Left ventricle myocardium inferior (tissue), 1 donor: Measurements from ENCODE around the gene CAMK4. TPM values are rescaled to one million over a fixed set of nuclear protein-coding genes. Genes with fewer than 3 reads are reported as not detected.

Source experiments
- DNase-seq: peaks from one replicate; pipeline ENCODE4 v3.0.0-alpha.2; 2020
- H3K27ac ChIP-seq: fragments of 200-600 bp; replicated peaks from 2 replicates; pipeline ENCODE4 v1.8.0; 2021
- H3K27me3 ChIP-seq: fragments of 200-600 bp; 2 replicates; pipeline ENCODE4 v1.8.0; 2021; ENCODE audit warnings: low read depth
- H3K36me3 ChIP-seq: fragments of 200-600 bp; 2 replicates; pipeline ENCODE4 v1.8.0; 2021
- H3K4me1 ChIP-seq: fragments of 200-600 bp; 2 replicates; pipeline ENCODE4 v1.8.0; 2021
- H3K4me3 ChIP-seq: fragments of 200-600 bp; 2 replicates; pipeline ENCODE4 v1.8.0; 2021; ENCODE audit warnings: mild to moderate bottlenecking, moderate library complexity
- H3K9me3 ChIP-seq: fragments of 200-600 bp; replicated peaks from 2 replicates; pipeline ENCODE4 v1.8.0; 2021
- CTCF ChIP-seq: fragments of 200-600 bp; IDR thresholded peaks from 2 replicates; pipeline ENCODE4 v1.8.0; 2021; ENCODE audit warnings: antibody characterized with exemption, mild to moderate bottlenecking, borderline replicate concordance
- intact Hi-C: fragments of 100-400 bp; cut with micrococcal nuclease; formaldehyde crosslinking; loops from one replicate; pipeline ENCODE4 v1.11.0; 2022
- total RNA-seq: library from RNA; stranded (reverse); fragmentation: NEBNext Ultra II Directional; extraction: Animal tissue kit (Norgen Biotek cat#: 25700); gene quantifications from one replicate; pipeline ENCODE4 v1.2.1, GENCODE V29; 2021
- donor health status: DM: no; HTN: yes; CAD: no; lungs with severe emphysema.

CAMK4 gene
- total RNA-seq, 1 donor from 2014 or later, result 0.36 TPM

- DNase-seq, result no peak
- Histone ChIP-seq H3K36me3 (no peaks in the 10 kb centered on the region), H3K4me3 (no peak overlapping the region), H3K27ac (no peak overlapping the region), H3K27me3 (no peaks in the 10 kb centered on the region), H3K4me1 (no peaks in the 10 kb centered on the region), H3K9me3 (no peaks in the 10 kb centered on the region)
- TF ChIP-seq CTCF, result no peak
- intact Hi-C loops, result no loop called here
Observed at GRCh38 chr5:111394586-111394985, 170.4 kb downstream of the CAMK4 start.

GRCh38 chr5:111398013-111398412 is 173.8 kb downstream of the CAMK4 start:
- H3K27ac ChIP-seq, result no peak overlapping the region
- intact Hi-C loops, result no loop called here
- H3K36me3 ChIP-seq, result no peaks in the 10 kb centered on the region
- peaks cover 4% of the 10 kb centered on the region for H3K9me3 ChIP-seq
- no peaks in the 10 kb centered on the region for H3K27me3 ChIP-seq
- TF ChIP-seq CTCF, result no peak
- DNase-seq, result no peak
- H3K4me1 ChIP-seq, result no peaks in the 10 kb centered on the region
- no peak overlapping the region for H3K4me3 ChIP-seq

GRCh38 chr5:111399113-111399512 is 174.9 kb downstream of the CAMK4 start:
- Histone ChIP-seq H3K36me3 (no peaks in the 10 kb centered on the region), H3K27ac (no peak overlapping the region), H3K9me3 (peaks cover 4% of the 10 kb centered on the region), H3K4me1 (no peaks in the 10 kb centered on the region), H3K4me3 (no peak overlapping the region), H3K27me3 (no peaks in the 10 kb centered on the region)
- TF ChIP-seq CTCF, result no peak
- intact Hi-C loops, result no loop called here
- no peak for DNase-seq

GRCh38 chr5:111401906-111402305 is 177.7 kb downstream of the CAMK4 start:
- no peak for DNase-seq
- Histone ChIP-seq H3K4me3 (no peak overlapping the region), H3K4me1 (no peaks in the 10 kb centered on the region), H3K9me3 (peaks cover 4% of the 10 kb centered on the region), H3K36me3 (no peaks in the 10 kb centered on the region), H3K27ac (no peak overlapping the region), H3K27me3 (no peaks in the 10 kb centered on the region)
- no peak for TF ChIP-seq CTCF
- intact Hi-C loops, result no loop called here

- Histone ChIP-seq H3K27me3 (peaks cover 2% of the 10 kb centered on the region), H3K27ac (no peak overlapping the region), H3K4me3 (no peak overlapping the region), H3K9me3 (peaks cover 4% of the 10 kb centered on the region), H3K36me3 (no peaks in the 10 kb centered on the region), H3K4me1 (no peaks in the 10 kb centered on the region)
- no peak for DNase-seq
- intact Hi-C loops, result no loop called here
- TF ChIP-seq CTCF, result no peak
Observed at GRCh38 chr5:111404270-111404769, 180.1 kb downstream of the CAMK4 start.
